Measurements from ENCODE around the gene AVPI1.

DNA sequence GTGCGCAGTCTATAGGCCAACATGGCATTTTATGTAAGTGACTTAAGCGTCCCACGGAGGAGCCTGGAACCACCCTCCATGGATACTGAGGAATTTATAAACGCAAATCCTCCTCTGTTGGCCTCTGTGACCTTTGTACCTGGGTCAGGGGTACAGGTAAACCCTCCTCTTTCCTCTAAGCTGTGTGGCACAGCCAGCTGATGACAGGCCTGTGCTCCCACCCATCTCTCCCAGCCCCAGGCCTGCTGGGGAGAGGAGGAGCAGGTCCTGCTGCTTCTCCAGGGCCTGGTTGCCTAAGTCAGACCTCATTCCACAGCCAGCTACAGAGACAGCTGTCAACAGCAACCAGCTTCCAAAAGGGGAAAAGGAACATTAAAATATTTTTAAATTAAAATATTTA, 5.0 kb downstream of the AVPI1 start:
- TF ChIP-seq, protein P1, sequence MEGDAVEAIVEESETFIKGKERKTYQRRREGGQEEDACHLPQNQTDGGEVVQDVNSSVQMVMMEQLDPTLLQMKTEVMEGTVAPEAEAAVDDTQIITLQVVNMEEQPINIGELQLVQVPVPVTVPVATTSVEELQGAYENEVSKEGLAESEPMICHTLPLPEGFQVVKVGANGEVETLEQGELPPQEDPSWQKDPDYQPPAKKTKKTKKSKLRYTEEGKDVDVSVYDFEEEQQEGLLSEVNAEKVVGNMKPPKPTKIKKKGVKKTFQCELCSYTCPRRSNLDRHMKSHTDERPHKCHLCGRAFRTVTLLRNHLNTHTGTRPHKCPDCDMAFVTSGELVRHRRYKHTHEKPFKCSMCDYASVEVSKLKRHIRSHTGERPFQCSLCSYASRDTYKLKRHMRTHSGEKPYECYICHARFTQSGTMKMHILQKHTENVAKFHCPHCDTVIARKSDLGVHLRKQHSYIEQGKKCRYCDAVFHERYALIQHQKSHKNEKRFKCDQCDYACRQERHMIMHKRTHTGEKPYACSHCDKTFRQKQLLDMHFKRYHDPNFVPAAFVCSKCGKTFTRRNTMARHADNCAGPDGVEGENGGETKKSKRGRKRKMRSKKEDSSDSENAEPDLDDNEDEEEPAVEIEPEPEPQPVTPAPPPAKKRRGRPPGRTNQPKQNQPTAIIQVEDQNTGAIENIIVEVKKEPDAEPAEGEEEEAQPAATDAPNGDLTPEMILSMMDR (IDR thresholded peaks at IDR 0.05), result no peak
- no peak for TF ChIP-seq POLR2A (IDR thresholded peaks at IDR 0.05)
